NCI-H2029 treated with DMSO at 0.1 percent for 48 hours (cell line): ENCODE data around the gene PRB2.
"Not testable (repeated sequence)": the region's sequence is repeated elsewhere in the genome, so short reads cannot be mapped to it uniquely, and the experiment has no call there.

ENCODE experiments used
- DNase-seq: peaks from one replicate; lab custom pipeline; 2025; lab: John Stamatoyannopoulos, UW

The PRB2 gene

DNA sequence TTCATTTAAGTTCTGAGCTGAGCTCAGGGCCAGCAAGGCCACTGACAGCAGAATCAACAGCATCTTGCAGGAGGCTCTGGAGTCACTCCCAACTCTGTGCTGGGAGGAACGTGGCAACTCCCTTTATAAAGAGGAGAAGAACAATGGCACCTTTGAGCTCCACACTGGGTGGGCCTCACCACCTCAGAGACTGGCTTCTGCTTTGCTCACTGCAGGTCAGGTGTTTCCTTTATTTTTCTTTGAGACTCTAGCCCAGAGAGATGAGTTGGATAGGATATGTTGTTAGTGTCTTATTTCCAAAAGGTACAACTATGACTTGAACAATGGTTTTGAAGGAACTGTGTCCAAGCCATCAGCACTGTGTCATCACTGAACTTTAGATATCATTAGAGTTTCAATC lies at the start of gene PRB2:
TSS of gene PRB2 (minus strand) at position 101 of the 400 bp plus-strand sequence. CDS start at position 63, 38 bp downstream.
- DNase-seq: not testable (repeated sequence)

DNA sequence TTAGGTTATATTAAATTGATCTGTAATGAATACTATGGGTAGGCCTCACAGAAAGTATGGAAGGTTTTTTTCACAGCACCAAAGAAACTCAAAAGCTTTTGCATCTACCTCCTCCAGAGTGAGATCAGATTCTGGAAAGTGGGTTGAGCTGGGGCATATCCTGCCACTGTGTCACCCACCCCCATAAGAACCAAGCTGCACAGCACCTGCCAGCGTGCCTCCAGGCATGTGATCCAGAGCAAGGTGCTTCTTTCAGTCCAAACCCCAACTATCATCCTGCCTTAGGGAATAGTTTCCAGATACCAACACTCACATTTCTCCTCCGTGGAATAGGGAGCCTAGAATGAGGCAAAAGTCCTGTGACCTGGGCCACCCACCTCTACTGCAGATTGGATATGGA lies 42.6 kb upstream of the PRB2 start:
- DNase-seq: no peak

DNA sequence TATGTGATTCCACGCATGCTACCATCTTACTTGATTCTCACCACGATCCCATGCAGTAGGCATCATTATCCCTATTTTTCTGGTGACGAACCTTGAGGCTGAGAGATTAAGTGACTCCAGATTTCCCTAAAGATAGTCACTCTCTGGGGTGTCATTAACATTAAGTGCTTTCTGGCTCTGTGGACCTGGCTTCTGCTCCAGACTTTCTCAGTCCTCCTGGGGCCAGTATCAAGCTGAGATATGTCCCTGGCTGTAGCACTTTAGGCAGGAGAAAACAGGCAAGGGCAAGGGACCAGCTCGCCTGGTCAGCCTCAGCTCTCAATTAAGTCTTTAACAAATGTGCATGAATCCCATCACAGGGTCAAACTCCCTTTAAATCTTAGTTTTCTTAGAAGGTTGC lies 38.3 kb upstream of the PRB2 start:
- no peak for DNase-seq

DNA sequence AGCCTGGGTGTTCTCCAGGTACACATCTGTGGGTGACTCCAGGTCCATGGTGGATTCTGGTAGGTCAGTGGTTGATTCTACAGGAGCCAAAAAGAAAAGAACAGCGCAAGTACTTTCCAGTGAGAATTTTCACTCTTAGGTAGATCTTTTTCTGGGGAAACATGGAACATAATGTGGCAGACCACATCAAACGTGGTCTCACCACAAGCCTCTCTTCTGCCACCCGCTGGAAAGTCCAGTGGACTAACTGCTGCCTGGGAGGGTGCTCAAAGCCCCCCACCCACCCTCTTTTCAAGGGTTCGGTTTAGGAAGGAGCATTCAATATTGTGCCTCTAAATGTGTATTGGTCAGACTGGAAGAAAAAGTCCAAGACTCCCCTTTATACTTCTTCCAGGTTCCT lies 36.1 kb upstream of the PRB2 start:
- no peak for DNase-seq

DNA sequence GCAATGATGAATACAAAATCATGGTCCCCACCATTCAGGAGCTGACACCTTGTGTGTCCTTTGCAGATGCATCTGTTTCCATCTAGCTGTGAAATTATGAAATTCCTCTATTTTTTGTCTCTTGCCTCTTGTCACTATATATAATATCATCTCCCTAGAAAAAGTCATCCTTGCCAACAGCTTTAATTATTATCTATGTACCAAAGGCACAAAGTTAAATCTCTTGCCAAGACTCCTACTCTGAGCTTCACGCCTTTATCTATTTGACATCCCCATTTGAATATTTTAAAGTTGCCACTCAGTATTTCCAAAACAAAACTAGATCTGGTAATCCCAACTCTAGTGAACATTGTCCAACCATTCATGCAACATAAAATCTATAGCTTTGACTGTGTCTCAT lies 32.0 kb upstream of the PRB2 start:
- DNase-seq: no peak

DNA sequence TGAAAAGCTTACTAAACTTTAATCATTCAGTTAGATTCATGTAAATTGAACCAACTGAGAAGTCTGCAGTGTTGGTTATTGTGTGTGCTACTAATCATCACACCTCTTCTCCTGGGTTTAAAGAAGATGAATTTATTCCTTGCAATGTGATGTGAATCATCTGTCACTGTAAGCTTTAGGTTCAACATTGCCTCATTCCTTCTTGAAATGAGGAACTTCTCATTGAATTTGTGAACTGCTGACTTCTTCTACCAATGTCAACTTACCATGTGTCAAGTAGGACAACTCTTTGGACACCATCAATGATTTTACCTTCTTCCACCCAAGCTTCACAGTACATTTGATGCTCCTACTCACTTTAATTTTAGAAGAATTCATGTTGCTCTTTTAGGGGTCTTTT lies 17.4 kb upstream of the PRB2 start:
- no peak for DNase-seq

DNA sequence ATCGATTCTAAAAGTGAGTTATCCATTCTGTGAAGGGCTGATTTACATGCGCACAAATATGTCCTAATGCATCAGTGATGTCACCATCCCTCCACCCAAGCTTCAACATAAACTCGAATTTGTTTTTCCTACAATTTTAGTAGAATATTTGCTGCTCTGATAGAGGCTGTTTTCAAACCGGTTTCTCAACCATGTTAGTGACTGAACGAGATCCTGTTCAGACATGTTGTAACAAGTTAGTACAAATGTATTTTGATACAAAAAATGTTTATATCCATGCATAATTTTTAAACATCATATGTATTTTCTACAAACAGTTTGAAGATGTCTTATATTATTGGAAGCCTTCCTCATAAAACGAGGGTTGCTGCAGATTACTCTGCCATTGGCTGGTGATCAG lies 12.7 kb upstream of the PRB2 start:
- no peak for DNase-seq

DNA sequence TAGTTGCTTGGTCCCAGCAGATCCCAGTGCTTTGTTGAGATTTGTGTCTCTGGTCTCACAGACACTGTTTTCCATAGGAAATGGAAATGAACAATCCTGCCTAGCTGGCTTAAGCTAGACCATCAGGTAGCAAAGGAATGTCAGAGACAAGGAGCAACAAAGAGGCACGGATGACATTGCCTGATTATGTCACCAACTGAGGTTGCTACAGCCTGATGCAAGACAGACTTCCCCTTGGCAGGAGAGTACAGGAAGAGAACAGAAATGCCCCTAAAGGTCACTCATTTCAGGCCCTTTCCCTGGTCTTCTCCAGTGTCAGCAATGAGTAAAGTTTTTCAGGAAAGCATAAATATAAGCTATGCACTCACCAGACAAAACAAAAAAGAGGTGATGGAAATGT lies 2.0 kb upstream of the PRB2 start:
- no peak for DNase-seq

DNA sequence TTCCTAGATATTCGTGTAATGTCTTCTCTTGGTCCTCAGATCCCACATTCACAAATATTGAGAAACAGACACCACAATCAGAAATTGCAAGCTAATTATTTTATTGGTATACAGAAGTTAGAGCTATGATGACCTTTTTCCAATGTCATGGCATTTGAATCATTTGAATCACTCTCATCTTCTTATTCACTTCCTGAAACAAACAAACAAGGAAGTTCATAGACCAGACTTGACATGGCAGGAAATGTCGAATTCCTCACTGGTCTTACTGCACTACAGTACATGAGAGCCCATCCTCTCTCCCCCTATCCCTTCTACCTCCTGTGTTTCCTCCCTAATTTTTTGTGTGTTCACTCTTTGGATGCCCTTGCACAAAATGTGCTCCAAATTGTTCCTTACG lies 3.9 kb downstream of the PRB2 start:
- DNase-seq: not testable (repeated sequence)

DNA sequence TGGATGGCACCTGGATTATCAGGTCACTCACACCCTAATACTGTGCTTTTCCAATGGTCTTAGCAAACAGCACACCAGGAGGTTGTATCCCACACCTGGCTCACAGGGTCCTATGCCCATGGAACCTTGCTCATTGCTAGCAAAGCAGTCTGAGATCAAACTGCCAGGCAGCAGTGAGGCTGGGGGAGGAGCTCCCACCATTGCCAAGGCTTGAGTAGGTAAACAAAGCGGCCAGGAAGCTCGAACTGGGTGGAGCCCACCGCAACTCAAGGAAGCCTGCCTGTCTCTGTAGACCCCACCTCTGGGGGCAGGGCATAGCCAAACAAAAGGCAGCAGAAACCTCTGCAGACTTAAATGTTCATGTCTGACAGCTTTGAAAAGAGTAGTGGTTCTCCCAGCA lies 17.9 kb downstream of the PRB2 start:
- not testable (repeated sequence) for DNase-seq

DNA sequence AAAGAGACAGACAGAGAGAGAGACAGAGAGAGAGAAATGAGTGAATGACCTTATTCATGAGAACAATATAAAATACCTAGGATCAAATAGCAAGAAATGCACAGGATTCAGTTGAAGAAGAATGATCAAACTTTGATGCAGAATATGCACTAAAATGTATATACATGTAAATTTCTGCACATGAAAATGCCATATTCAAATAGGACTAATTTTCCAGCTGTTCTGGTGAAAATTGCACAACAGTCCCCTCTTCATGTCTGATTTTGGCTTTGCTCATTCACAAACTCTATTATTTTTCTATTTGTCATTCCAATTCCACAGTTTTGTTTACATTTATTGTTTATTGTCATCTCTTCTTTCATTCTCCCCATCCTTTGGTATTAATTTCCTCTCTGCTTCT lies 34.2 kb downstream of the PRB2 start:
- DNase-seq: no peak

DNA sequence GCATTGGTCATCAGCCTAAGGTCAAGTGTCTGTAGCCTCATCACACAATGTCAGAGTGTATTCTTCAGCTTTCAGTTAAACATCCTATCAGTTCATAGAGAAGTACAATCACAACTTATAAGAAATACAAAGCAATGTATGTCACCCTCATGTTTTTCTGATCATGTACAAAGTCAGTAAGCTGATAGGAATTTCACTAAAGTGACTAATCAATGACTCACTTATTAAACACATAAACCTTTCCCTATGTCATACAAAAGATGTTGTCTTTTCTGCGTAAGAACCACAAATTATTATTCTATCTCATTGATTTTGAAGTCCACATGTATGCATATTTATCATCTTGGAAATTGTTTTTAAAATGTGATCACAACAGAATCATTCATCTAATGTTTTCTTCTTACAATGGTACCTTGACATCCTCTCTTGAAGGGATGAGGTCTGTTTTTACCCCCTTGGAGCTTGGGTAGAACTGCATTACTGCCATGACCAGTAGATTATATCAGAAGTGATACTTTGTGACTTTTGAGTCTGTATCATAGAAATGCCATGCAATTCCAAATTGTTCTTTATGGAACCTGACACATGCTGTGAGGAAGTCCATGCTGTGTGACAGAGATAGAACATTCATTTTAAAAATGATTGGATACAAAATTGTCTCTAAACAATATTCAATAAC lies 35.0 kb downstream of the PRB2 start:
- not testable (repeated sequence) for DNase-seq

DNA sequence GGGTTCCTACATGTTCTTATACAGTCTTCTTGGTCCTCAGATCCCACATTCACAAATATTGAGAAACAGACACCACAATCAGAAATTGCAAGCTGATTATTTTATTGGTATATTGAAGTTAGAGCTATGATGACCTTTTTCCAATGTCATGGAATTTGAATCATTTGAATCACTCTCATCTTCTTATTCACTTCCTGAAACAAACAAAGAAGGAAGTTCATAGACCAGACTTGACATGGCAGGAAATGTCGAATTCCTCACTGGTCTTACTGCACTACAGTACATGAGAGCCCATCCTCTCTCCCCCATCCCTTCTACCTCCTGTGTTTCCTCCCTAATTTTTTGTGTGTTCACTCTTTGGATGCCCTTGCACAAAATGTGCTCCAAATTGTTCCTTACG lies 43.6 kb downstream of the PRB2 start:
- not testable (repeated sequence) for DNase-seq

DNA sequence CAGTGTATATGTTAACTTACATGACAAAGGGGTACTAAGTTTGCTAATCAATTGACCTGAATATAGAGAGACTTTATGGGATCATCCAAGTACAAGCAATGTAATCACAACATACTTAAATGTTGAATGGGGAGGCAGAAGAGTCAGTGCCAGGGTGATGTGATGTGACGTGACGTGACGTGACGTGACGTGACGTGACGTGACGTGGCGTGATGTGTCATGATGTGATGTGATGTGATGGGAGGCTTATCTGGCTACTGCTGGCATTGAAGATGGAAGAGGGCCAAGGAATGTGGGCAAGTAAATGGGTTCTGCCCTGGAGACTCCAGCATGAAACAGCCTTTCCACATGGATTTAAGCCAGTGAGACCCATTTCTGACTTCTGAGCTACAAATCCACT lies 46.9 kb downstream of the PRB2 start:
- DNase-seq: no peak

DNA sequence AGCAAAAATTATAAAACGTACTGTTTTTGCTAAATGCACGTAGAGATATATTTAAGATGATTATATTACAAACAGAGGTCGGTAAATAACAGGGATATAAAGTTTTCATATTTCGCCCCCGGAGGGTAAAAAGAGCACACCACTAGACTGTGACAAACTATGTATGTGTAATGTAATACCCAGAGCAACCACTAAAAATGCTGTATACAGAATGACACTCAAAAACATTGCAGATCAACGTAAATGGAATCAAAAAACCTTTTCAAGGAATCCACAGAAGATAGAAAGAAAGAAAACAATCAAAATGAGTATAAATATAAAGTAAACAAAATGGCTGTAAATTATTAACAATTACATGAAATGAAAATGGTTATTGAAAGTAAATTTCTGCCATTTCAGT lies 47.6 kb downstream of the PRB2 start:
- no peak for DNase-seq

DNA sequence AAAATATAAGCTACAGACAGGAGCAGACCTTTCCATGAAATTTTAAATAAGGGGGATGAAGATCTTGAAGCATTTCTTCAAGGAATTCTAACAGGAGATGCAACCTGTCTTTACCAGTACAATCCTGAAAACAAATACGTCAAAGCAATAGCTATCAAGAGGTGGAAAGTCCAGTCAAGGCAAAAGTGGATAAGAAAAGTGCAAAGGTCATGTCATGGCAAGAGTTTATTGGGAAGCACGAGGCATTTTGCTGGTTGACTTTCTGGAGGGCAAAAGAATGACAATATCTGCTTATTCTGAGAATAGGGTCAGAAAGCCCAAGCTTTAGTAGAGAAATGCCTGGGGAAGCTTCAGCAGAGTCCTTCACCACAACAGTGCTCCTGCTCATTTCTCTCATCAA lies 50.9 kb downstream of the PRB2 start:
- DNase-seq: no peak
